Dermis lymphatic vessel endothelial cell (primary cell): ENCODE results near the gene ZFR. TPM values are rescaled to one million over a fixed set of nuclear protein-coding genes. Genes with fewer than 3 reads are reported as not detected.

Experiments
- total RNA-seq: library from RNA; depleted of rRNA; stranded (reverse); fragments of >200 nt; gene quantifications from 2 replicates; pipeline ENCODE4 v1.2.1, GENCODE V29; 2014

Gene ZFR
- 57.5 and 71.9 TPM in 2 replicates for total RNA-seq

GRCh38 chr5:32444431-32445286, at the start of gene ZFR:
Gene ZFR, minus strand, starts transcription at chr5:32444740. Its CDS starts 82 bp downstream, at chr5:32444658.

GRCh38 chr5:32312595-32313332, 131.8 kb downstream of the ZFR start, which contains the start of gene MTMR12:
Gene MTMR12, minus strand, starts transcription at chr5:32312939. Its CDS starts 101 bp downstream, at chr5:32312838.

Other genes starting within 250 kb of the ZFR start
- 25.1 and 30.9 TPM in 2 replicates for gene MTMR12, start 131.8 kb downstream of the ZFR start, total RNA-seq
- 100 and 113 TPM in 2 replicates for gene SUB1, start 140.8 kb upstream of the ZFR start, total RNA-seq